ENCODE measurements around the gene ZNF77. TPM values are rescaled to one million over a fixed set of nuclear protein-coding genes. Genes with fewer than 3 reads are reported as not detected.
"Not testable (repeated sequence)": the region's sequence is repeated elsewhere in the genome, so short reads cannot be mapped to it uniquely, and the experiment has no call there.

Gene ZNF77
- polyA plus RNA-seq, 3 donors, result 7.6 to 9.0 (median 8.2) TPM

DNA sequence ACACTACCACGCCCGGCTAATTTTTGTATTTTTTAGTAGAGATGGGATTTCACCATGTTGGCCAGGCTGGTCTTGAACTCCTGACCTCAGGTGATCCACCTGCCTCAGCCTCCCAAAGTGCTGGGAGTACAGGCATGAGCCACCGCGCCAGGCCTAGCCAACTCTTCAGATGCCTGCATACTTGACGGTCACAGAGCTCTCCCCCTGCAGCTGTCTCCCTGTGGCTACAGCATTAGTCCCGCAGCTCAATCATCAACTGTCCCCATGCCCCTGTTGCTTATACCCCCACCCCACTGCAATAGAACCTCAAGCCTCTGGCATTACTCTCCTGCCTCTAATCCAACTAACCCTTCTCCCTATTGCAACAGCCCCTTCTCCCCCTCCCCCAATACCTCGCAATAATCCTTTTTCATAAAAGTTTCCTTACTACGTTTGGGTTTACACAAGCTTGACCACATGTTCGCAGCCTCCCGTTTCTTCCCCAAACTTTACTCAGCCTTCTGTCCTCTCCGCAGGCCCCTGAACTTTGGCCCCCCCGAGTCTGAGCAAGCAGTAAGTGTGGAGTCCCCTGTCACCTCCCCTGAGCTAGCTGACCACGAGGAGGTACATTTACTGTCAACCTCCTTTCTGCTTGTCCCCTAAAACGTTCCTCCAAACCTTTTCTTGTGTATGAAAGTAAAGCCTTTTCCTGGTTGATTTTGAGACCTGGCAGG lies 1.7 kb downstream of the ZNF77 start:
- no peak for DNase-seq (ENCODE audit: extremely low read depth in 1 of 11, low read depth in 9 of 11, low spot score in 4 of 11)

DNA sequence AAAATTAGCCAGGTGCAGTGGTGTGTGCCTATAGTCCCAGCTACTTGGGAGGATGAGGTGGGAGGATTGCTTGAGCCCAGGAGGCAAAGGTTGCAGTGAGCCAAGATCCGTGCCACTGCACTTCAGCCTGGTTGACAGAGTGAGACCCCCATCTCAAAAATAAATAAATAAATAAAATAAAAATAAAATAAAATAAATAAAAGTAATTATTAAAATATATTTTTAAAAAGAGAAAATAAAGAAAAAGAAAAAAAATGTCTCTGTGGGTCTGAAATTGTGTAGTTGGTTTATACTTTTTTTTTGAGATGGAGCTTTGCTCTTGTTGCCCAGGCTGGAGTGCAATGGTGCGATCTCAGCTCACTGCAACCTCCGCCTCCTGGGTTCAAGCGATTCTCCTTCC lies 8.9 kb downstream of the ZNF77 start:
- DNase-seq (ENCODE audit: extremely low read depth in 1 of 11, low read depth in 9 of 11, low spot score in 4 of 11), result not testable (repeated sequence)

DNA sequence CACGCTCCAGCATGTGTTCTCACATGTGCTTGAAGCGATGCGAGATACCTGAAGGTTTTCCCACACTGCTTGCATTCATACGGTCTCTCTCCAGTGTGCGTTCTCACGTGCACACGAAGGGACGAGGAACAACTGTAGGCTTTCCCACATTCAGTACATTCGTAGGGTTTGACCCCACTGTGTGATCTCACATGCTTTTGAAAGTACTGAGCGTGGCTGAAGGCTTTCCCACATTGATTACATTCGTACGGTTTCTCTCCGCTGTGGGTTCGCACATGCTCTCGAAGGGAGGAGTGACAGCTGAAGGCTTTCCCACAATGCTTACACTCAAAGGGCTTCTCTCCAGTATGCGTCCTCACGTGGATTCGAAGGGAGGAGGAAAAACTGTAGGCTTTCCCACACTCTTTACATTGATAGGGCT lies 11.3 kb downstream of the ZNF77 start:
- DNase-seq (ENCODE audit: extremely low read depth in 1 of 11, low read depth in 9 of 11, low spot score in 4 of 11), result no peak

DNA sequence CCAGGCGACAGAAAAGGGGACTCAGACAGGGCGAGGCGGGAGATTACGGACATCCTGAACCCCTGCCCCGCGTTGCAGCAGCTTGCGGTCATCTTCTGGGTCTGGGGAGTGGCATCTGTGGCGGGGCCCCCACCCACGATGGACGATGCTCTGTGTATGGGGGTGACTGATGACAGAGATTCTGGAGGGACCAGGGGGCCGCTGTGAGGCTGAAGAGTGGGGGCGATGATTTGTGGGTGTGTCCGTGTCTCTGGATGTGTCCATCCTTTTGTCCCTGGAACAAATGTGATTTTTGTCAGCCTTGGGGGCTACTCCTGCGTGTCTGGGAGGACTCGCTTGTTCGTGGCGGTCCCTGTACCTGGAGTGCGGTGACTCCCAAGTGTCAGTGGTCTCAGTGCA lies 17.7 kb downstream of the ZNF77 start:
- DNase-seq (ENCODE audit: extremely low read depth in 1 of 11, low read depth in 9 of 11, low spot score in 4 of 11), result no peak

DNA sequence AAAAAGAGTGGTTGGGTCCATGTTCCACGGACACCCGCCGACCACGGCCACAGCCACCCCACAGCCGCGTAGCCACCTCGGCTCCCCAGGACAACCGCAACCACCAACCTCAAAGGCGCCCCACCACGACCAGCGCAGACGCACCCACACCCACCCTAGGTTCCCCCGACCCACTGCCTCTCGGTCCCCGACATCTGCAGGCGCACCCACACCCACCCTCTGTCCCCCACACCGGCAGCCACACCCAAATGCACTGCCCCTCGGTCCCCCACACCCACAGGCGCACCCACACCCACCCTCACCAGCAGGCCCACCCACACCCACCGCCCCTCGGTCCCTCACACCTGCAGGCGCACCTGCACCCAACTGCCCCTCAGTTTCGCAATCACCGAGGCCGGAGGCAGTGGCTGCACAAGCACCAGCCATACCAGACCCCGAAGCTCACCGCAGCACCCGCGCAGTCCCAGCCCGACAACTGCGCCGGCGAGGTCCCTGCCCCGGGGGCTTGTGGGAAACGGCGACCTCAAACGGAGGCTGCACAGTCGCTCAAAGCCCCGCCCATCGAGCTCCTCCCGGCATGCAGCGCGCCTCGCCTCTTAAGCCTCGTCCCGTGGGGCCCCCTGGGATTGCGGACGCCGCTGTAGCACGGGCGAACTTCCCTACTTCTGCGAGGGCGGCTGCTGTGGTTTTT lies 18.3 kb downstream of the ZNF77 start:
- no peak for DNase-seq (ENCODE audit: extremely low read depth in 1 of 11, low read depth in 9 of 11, low spot score in 4 of 11)

DNA sequence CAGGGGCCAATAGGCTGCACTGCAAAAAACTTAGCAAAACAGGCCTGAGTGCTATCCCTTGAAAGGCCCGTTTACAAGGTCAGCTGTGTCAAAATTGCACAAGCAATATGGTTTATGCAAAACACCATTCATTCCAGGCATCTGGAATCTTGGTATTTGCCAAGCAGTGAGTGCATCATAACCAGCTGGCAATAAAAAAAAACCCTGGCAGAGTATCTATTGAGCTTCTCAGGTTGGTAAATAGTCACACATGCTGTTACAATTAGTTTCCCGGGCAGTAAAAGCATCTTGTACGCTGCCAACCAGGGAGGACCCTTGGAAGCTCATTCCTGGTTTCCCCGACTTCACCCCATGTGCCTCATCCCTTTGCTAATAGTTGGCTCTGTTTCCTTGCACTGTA lies 21.3 kb downstream of the ZNF77 start:
- DNase-seq (ENCODE audit: extremely low read depth in 1 of 11, low read depth in 9 of 11, low spot score in 4 of 11), result no peak

DNA sequence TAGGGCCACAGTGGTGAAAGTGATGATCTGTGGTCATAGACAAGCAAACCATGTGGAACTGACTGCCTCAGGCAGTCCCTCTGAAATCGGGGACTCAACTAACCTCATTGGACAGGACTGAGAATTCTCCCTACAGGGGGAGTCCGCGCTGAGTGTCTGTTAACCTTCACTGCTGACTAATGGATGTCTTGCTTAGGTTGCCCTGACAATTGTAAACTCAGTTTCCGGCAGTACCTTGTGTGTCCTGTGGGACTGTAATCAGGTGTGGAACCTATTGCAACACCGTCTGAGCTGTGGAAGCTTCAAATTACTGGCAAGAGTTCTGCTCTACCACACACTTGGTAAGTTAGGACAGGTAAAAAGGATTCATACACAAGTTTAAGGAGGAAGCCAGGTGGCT lies 21.8 kb downstream of the ZNF77 start:
- no peak for DNase-seq (ENCODE audit: extremely low read depth in 1 of 11, low read depth in 9 of 11, low spot score in 4 of 11)

DNA sequence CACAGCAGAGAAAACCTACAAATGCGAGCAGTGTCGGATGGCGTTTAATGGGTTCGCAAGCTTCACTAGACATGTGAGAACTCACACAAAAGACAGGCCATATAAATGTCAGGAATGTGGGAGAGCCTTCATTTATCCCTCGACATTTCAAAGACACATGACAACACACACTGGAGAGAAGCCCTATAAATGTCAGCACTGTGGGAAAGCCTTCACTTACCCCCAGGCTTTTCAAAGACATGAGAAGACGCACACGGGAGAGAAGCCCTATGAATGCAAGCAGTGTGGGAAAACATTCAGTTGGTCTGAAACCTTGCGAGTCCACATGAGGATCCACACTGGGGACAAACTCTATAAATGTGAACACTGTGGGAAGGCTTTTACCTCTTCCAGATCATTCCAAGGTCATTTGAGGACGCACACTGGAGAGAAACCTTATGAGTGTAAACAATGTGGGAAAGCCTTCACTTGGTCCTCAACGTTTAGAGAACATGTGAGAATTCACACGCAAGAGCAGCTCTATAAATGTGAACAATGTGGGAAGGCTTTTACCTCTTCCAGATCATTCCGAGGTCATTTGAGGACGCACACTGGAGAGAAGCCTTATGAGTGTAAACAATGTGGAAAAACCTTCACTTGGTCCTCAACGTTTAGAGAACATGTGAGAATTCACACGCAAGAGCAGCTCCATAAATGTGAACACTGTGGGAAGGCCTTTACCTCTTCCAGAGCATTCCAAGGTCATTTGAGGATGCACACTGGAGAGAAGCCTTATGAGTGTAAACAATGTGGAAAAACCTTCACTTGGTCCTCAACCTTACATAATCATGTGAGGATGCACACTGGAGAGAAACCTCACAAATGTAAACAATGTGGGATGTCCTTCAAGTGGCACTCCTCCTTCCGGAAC lies 27.2 kb downstream of the ZNF77 start:
- no peak for DNase-seq (ENCODE audit: extremely low read depth in 1 of 11, low read depth in 9 of 11, low spot score in 4 of 11)

DNA sequence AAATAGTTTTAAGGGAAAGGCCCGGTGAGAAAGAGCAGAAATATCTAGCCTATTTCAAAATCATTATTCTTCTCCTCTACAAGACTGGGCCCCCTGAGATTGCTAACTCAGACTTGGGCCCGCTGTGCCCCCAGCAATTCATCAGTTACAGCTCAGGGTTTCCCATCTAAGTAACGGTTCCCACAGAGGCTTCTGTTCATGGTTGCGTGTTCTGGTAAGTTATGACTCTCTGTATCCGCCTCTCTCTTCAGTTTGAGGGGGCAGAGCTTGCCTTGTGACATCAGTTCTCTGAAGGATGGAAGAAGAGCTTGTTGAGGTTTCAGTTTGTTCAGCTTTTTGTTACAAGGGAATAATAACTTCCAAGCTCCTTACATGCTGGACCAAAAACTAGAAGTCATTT lies 32.5 kb downstream of the ZNF77 start:
- DNase-seq (ENCODE audit: extremely low read depth in 1 of 11, low read depth in 9 of 11, low spot score in 4 of 11), result no peak

DNA sequence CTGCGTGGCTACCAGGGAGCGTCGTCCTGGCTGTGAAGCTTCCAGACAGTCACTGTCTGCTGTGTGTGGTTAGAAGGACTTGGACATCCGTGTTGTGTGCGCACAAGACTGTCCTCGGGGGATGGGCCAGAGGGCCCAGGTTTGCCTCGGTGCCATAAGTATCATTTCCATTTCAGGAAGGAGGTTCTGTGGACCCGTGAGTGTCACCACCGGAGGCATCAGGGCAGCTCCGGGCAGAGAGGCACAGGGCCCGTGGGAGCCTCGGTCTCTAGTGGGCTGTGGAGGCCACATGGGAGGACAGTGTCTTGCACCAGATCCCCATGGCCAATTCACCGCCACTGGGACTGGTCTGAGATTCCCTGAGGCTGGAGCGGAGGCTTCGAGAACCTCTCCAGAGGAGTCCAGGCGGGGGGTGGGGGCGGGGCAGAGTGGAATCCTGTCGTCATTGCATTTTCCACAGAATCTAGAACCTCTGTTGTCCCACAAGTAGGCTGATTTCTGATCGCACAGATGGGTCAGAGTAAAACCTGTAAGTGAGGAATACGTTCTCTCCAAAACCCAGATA lies 38.1 kb downstream of the ZNF77 start:
- no peak for DNase-seq (ENCODE audit: extremely low read depth in 1 of 11, low read depth in 9 of 11, low spot score in 4 of 11)

DNA sequence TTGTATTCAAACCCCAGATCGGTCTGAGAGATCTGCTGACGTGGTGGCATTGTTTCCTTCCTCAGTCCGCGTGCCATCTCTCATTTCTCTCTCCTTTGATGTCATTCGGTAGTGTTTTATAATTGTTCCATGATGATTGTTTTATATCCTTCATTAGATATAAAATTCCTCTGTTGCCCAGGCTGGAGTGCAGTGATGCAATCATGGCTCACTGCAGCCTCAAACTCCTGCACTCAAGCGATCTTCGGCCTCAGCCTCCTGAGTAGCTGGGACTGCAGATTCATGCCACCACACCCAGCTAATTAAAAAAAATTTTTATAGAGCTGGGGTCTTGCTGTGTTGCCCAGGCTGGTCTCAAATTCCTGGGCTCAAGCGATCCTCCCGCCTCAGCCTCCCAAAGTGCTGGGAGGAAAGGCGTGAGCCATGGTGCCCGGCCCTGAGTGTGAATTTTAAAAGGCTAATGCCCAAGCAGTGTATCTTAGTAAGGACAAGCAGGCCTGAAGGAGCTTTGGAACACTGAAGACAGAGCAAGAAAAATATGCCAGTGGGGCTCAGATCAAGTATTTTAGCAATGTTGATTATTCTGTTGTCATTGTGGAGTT lies 38.8 kb downstream of the ZNF77 start:
- no peak for DNase-seq (ENCODE audit: extremely low read depth in 1 of 11, low read depth in 9 of 11, low spot score in 4 of 11)

DNA sequence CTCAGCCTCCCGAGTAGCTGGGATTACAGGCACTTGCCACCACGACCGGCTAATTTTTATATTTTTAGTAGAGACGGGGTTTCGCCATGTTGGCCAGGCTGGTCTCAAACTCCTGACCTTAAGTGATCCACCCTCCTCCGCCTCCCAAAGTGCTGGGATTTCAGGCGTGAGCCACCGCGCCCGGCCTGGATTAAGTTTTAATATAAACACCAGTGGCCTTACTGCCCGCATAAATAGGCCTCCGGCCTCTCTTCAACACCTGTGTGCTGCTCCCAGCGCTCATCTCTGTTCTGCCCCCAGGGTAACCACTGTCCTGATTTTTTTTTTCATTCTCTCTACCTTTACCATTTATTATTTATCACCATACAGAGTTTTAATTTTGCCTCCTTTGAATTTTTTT lies 41.4 kb downstream of the ZNF77 start:
- DNase-seq (ENCODE audit: extremely low read depth in 1 of 11, low read depth in 9 of 11, low spot score in 4 of 11), result not testable (repeated sequence)

DNA sequence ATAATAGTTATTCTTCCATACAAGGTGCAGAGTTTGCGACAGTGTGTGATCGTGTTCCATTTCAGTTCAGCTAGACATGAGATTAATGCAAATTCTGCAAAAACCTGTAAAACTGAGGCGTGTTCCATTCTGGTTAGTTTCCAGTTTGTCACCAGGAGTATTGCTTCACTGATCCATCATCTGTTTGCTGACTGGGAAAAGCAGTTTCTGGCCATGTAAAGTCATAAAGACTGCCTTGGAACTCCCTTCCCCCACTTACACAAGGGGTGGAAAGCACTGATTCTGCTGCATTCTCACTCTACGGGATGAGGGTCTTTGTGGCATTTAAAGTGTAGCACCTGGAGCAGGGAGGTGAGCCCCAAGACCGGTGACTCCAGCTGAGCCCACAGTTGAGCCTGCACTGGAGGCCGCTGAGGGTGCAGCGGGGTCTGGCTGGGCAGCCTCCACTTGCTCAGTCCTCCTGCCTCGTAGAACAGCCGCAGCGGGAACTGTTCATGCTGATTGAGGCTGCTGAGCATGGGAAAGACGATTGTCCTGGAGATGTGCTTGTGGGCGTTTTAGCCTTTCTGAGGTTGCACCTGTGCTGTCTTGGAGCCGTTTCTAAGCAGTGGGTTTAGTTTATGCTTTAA lies 42.1 kb downstream of the ZNF77 start:
- DNase-seq (ENCODE audit: extremely low read depth in 1 of 11, low read depth in 9 of 11, low spot score in 4 of 11), result no peak

DNA sequence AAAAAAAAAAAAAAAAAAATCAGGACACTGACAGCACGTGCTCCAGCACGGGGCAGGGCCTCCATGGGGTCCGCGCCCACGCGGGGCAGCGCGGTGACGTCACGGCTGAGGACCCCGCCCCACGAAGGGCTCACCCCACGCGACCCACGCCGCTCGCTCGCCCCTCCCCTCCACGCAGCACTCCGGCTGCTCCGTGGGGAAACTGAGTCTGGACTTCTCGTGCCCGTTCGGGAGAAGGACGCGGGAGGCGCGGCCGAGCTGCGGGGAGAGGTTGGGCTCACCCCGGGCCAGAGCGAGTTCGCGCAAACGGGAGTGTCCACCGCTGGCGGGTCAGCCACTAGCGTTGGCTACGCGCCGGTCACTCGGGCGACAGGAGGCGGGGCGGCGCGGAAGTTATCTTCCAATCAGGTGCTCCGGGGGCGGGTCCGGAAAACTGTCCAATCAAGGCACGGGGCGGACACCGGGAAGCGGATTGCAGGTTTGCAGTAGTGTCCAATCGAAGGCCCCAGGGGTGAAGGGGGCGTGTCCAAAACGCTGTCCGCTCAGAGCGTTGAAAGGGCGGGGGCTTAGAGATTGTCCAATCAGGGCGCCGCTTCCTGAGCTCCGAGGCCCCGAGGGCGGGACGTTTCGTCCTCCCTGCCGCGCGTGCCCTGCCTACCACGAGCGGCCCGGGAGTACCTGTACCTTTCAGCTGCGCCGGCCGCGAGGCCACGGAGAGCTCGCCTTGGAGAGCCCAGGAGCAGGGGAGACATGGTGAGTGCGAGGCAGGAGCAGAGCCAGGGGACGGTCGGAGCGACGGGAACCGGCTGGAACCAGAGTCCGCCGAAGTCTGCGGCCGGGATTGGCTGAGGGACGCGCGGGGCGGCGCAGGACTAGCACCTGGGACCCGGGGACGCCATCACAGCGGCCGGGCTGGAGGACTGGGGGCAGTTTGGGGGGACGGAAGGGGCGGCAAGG lies 44.2 kb downstream of the ZNF77 start, which contains the start of gene ZNF57:
Gene ZNF57 (plus strand): TSS at position 633 of the 957 bp plus-strand sequence. CDS start 118 bp downstream, at position 751.
- peak; percentile 95 to 99 (median 98) for DNase-seq (ENCODE audit: extremely low read depth in 1 of 11, low read depth in 9 of 11, low spot score in 4 of 11)

DNA sequence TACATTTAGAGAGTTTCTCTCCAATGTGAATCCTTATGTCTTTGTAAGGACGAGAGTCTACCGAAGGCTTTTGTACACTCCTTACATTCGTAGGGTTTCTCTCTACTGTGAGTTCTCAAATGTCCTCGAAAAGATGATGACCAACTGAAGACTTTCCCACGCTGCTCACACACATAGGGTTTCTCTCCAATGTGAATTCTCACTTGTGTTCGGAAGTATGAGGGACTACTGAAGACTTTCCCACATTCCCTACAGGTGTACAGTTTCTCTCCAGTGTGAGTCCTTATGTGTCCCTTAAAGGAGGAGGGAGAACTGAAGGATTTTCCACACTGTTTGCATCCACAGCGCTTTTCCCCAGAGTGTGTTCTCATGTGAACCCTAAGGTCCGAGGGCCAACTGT lies 48.1 kb downstream of the ZNF77 start:
- DNase-seq (ENCODE audit: extremely low read depth in 1 of 11, low read depth in 9 of 11, low spot score in 4 of 11), result no peak

DNA sequence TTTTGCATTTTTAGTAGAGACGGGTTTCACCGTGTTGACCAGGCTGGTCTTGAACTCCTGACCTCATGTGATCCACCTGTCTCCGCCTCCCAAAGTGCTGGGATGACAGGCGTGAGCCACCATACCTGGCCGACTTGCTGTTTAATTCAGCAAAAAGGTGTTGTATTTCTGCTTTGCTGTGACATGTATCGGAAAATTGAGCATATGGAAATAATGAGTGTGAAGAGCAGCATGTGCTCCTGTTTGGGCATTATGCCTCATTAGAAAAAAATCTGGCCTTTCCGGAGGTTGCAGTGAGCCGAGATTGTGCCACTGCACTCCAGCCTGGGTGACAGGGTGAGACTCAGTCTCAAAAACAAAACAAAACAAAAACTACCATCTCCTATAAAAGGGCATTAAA lies 54.2 kb downstream of the ZNF77 start:
- not testable (repeated sequence) for DNase-seq (ENCODE audit: extremely low read depth in 1 of 11, low read depth in 9 of 11, low spot score in 4 of 11)

DNA sequence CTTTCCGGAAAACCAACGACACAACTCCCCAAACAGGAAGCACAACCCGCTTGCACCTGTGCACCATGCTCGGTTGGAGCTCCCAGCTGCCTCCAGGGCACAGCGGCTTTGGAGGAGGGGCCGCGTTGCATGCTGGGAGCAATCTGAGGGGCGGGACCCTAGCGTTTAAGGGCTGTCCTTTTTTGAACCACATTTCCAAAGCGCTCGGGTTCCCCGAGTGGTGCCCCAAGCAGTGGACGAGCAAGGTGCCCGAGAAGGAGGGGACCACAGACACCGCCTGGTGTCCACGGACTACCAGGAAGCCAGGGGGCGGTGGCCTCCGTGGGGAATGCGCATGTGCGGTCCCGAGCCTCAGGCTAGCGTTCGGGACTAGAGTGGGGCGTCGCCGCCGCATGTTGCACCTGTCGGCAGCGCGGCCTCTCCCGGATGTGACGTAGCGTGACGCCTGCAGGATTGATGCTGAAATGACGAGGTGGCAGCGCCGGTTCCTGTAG lies 56.0 kb downstream of the ZNF77 start:
- DNase-seq (ENCODE audit: extremely low read depth in 1 of 11, low read depth in 9 of 11, low spot score in 4 of 11), result no peak
